WERI-Rb-1 (cell line): ENCODE data around the gene MYO16.
A peak's percentile ranks its signal among the peaks of the same experiment; 100 is the strongest.

ENCODE experiments used
- DNase-seq: peaks from one replicate; pipeline ENCODE4 v3.0.0-alpha.2; 2020
- H3K27ac ChIP-seq: fragments of 250-450 bp; sonication (Bioruptor Pico); 2 replicates; pipeline ENCODE4 v1.5.1; 2020; ENCODE audit warnings: mild to moderate bottlenecking, moderate library complexity
- H3K27me3 ChIP-seq: fragments of 250-450 bp; sonication (Bioruptor Pico); 2 replicates; pipeline ENCODE4 v1.5.1; 2021; ENCODE audit warnings: mild to moderate bottlenecking, low read depth, moderate library complexity; ENCODE audit not compliant: insufficient read depth, severe bottlenecking
- H3K36me3 ChIP-seq: fragments of 250-450 bp; sonication (Bioruptor Pico); 2 replicates; pipeline ENCODE4 v1.5.1; 2020; ENCODE audit warnings: mild to moderate bottlenecking, moderate library complexity
- H3K4me3 ChIP-seq: 2 replicates; pipeline ENCODE4 v1.5.1; 2011; ENCODE audit warnings: low read depth, mild to moderate bottlenecking, control low read depth, low read length
- H3K9me3 ChIP-seq: fragments of 250-450 bp; sonication (Bioruptor Pico); 2 replicates; pipeline ENCODE4 v1.5.1; 2021; ENCODE audit warnings: mild to moderate bottlenecking, moderate library complexity; ENCODE audit not compliant: severe bottlenecking
- TF ChIP-seq, protein P1 (sequence below): IDR thresholded peaks from 2 replicates; pipeline ENCODE4 v1.5.1; 2011; ENCODE audit warnings: low read depth, mild to moderate bottlenecking, control low read depth, inconsistent platforms, low read length

The MYO16 gene

DNA sequence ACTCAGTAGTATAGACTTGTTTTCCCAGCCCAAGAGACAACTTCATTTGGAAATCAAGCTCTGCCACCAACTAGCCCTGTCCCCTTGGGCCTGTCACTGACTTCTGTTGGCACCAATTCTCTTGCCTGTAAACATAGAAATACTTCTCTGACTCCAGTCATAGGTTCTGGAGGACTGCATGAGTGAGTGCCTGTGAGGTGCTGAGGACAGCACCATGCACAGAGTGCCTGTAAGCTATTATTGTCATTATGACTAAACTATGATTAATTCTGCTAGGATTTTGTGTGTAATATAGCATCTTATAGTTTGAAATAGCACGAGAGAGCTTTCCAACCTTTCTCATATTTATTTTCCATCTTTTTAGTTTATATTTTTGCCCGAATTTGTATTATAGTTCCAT, 247.9 kb downstream of the MYO16 start:
- TF ChIP-seq, protein P1, sequence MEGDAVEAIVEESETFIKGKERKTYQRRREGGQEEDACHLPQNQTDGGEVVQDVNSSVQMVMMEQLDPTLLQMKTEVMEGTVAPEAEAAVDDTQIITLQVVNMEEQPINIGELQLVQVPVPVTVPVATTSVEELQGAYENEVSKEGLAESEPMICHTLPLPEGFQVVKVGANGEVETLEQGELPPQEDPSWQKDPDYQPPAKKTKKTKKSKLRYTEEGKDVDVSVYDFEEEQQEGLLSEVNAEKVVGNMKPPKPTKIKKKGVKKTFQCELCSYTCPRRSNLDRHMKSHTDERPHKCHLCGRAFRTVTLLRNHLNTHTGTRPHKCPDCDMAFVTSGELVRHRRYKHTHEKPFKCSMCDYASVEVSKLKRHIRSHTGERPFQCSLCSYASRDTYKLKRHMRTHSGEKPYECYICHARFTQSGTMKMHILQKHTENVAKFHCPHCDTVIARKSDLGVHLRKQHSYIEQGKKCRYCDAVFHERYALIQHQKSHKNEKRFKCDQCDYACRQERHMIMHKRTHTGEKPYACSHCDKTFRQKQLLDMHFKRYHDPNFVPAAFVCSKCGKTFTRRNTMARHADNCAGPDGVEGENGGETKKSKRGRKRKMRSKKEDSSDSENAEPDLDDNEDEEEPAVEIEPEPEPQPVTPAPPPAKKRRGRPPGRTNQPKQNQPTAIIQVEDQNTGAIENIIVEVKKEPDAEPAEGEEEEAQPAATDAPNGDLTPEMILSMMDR, result no peak
- Histone ChIP-seq H3K27ac (no peak overlapping the region), H3K27me3 (peaks cover 3% of the 10 kb centered on the region), H3K9me3 (peaks cover 11% of the 10 kb centered on the region), H3K36me3 (no peaks in the 10 kb centered on the region), H3K4me3 (no peak overlapping the region)
- DNase-seq, result no peak

DNA sequence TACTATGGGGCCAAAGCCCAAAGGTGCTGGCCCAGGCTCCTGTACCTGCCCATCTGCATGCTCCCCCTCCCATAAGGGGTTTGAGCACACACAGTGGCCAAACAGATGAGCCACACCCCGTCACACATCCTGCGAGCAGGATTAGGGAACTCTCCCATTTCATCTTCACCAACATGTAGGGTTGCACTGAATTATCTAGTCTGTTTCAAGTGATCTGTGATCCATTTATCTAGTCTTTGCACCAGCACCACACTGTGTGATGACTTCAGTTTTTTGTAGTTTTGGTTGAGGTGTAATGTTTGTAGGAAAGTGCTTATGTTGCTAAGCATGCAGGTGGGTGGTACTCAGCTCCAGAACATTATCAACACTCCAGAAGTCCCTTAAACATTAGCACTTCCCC, 249.3 kb downstream of the MYO16 start:
- TF ChIP-seq, protein P1, result no peak
- H3K27me3 ChIP-seq, result peaks cover 14% of the 10 kb centered on the region
- H3K9me3 ChIP-seq, result peaks cover 11% of the 10 kb centered on the region
- DNase-seq, result no peak
- H3K36me3 ChIP-seq, result no peaks in the 10 kb centered on the region
- no peak overlapping the region for H3K27ac ChIP-seq
- no peak overlapping the region for H3K4me3 ChIP-seq

DNA sequence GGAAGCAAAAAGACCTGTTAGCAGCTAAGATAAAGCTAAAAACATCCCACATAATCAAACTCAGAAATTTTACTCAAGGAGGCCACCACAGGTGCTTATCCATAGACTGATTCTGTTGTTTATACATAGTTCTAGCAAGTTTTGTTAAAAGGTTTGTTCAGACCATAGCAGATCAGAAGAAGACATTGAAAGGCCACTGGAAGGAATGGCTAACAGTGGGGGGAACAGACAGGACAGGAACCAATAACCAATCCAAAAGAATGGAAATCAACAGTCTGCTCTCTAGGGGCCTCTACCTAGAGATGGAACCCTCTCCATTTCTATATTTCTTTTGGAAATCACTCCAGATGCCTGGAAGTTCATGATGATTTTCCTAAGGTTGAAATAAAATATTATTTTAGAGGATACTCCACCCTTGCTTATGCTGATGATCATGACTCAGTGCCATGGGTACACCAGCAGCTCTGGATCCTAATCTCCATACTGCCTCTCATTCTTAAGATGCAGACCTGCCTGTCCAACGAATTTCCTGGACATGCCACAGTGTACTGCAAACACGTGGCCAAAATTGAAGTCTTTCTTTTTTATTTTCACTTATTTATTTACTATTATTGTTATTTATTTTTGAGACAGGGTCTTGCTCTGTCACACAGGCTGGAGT, 260.0 kb downstream of the MYO16 start:
- Histone ChIP-seq H3K4me3 (no peak overlapping the region), H3K27ac (no peak overlapping the region), H3K9me3 (no peaks in the 10 kb centered on the region), H3K36me3 (no peaks in the 10 kb centered on the region), H3K27me3 (peaks cover 38% of the 10 kb centered on the region)
- TF ChIP-seq, protein P1, result no peak
- DNase-seq, result no peak

DNA sequence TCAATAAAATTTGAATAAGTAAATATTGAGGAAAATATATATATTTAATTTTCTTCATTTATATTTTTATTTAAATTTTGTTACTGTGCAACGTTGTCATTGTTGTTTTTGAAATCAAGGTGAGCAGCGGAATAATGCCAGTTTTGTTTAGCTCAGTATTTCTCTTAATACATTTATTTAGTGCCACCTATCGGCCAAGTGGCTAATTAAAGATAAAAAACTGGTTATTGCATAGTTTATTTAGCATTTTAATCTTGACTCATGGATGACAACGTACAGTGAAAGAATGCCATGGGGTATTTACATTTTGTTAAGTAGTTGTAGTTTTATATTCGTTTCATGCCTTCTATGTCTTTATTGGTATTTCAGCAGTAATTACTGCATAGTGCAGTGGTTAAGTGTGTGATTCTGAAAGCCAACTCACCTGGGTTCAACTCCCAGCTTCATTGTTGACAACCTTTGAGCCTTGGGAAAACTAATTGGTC, 265.9 kb downstream of the MYO16 start:
- DNase-seq, result no peak
- Histone ChIP-seq H3K27me3 (peaks cover 36% of the 10 kb centered on the region), H3K27ac (no peak overlapping the region), H3K36me3 (no peaks in the 10 kb centered on the region), H3K9me3 (no peaks in the 10 kb centered on the region), H3K4me3 (no peak overlapping the region)
- TF ChIP-seq, protein P1, result 0 out of 2 replicates have a peak, but pooled peaks have one; percentile 24

DNA sequence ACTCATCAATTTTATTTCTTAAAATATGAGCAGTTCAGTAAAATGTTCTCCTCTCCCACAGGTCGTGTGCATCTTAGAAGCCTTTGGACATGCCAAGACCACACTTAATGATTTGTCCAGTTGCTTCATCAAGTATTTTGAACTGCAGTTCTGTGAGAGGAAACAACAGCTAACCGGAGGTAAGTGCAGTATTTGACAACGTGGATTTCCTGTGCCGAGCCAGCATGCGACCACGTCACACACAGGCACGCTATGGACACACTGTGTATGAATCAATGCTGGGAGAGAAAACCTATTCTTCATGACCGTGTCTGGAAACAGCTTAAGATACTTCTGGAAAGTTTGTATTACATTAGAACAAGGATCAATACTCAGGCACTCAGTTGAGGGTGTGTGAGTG, 268.5 kb downstream of the MYO16 start:
- peaks cover 34% of the 10 kb centered on the region for H3K27me3 ChIP-seq
- TF ChIP-seq, protein P1, result no peak
- no peak overlapping the region for H3K4me3 ChIP-seq
- DNase-seq, result no peak
- H3K27ac ChIP-seq, result no peak overlapping the region
- peaks cover 4% of the 10 kb centered on the region for H3K9me3 ChIP-seq
- no peaks in the 10 kb centered on the region for H3K36me3 ChIP-seq
